Motor neuron (in vitro differentiated cells): ENCODE data around the gene ZNF407. TPM values are rescaled to one million over a fixed set of nuclear protein-coding genes. Genes with fewer than 3 reads are reported as not detected.

Experiments used
- ATAC-seq, 8 experiments: fragments of 200-7000 bp; cut with Tn5 transposase; replicated peaks in 6 of 8; 2 replicates each; pipeline ENCODE4 v1.8.0; 2021; ENCODE audit warnings: mild to moderate bottlenecking in 8 of 8, moderate library complexity in 8 of 8
- H3K27ac ChIP-seq, 2 donors: fragments of 250-450 bp; sonication (Bioruptor Pico); 2 replicates each; pipeline ENCODE4 v1.9.0; 2021; ENCODE audit warnings: antibody characterized with exemption in 2 of 2, mild to moderate bottlenecking in 2 of 2, moderate library complexity in 1 of 2
- H3K4me1 ChIP-seq, 2 donors: fragments of 250-450 bp; sonication (Bioruptor Pico); replicated peaks in 1 of 2; 2 replicates each; pipeline ENCODE4 v1.6.1; 2021; ENCODE audit warnings: antibody characterized with exemption in 2 of 2, mild to moderate bottlenecking in 2 of 2, moderate library complexity in 1 of 2
- H3K4me3 ChIP-seq, 5 donors: fragments of 250-450 bp; sonication (Bioruptor Pico); 2 replicates each; pipeline ENCODE4 v1.9.0; 2021; ENCODE audit warnings: antibody characterized with exemption in 5 of 5, mild to moderate bottlenecking in 5 of 5, moderate library complexity in 4 of 5
- WGBS, 10 experiments: fragments of 450-650 bp; shearing (Covaris generic); methylation state at CpG; one replicate each; pipeline ENCODE4 v1.0.0; 2022; 5-methylcytosine and 5-hydroxymethylcytosine counted together
- in situ Hi-C, 9 experiments: fragments of 400-800 bp; cut with MboI; loops; one replicate each; pipeline ENCODE4 v1.15.0; 2021; ENCODE audit warnings: low sequenced_read_pairs in 9 of 9, low pct_unique_long_range_greater_than_20kb in 2 of 9; ENCODE audit not compliant: unreplicated experiment in 9 of 9
- total RNA-seq, 8 experiments: library from RNA; unstranded; fragments of 300-600 nt; gene quantifications; 2 replicates each; pipeline versions ENCODE4 v1.2.3 to v1.2.4, GENCODE V29; 2022

The ZNF407 gene
- total RNA-seq, 8 experiments from 2014 or later: 7.9 to 23.6 (median 11.6) TPM

- Histone ChIP-seq H3K4me3 (no peak overlapping the region), H3K27ac (no peak overlapping the region), H3K4me1 (peaks cover 0 to 7% of the 10 kb centered on the region in 2 donors)
- no peak for ATAC-seq
- in situ Hi-C loops: no loop called here
- 56 to 100% (median 80%) methylated on average over 2 to 5 of the region's 5 CpGs for WGBS, 10 experiments
These were observed 272.5 kb downstream of the ZNF407 start for GRCh38 chr18:74869904-74870863.

GRCh38 chr18:74870950-74871349 is 273.3 kb downstream of the ZNF407 start:
- H3K4me1 ChIP-seq: peaks cover 0 to 7% of the 10 kb centered on the region in 2 donors
- 40 to 100% (median 98%) methylated on average over 1 to 4 of the region's 5 CpGs; no CpG with 5 or more reads in 2 of the 10 experiments for WGBS, 10 experiments
- in situ Hi-C loops: no loop called here

DNA sequence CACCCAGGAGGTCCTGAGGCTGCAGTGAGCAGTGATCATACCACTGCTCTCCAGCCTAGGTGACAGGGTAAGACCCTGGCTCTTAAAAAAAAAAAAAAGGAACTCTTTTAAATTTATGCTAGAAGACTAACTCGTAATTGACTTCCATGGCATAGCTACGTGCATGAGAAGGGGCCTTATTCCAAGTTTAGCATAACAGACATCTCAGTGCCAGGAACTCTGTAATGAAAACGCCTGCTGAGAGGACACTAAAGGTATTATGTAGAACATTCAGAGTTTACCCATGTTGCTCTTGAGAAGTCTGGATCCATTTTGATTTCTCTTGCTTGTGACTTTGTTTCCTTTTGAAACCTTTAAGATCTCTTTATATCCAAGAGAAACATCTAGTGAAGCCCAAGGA is 276.0 kb downstream of the ZNF407 start:
- WGBS, 10 experiments: 33 to 90% (median 66%) methylated on average over 1 to 3 of the region's 3 CpGs; no CpG with 5 or more reads in 4 of the 10 experiments
- in situ Hi-C loops: no loop called here
- no peak overlapping the region for H3K4me3 ChIP-seq
- no peak overlapping the region for H3K27ac ChIP-seq
- ATAC-seq: no peak
- H3K4me1 ChIP-seq: peaks cover 9 to 25% of the 10 kb centered on the region in 2 donors

More at GRCh38 chr18:74870950-74871349, 273.3 kb downstream of the ZNF407 start:
- Histone ChIP-seq H3K27ac (no peak overlapping the region), H3K4me3 (no peak overlapping the region)
- no peak for ATAC-seq

- Histone ChIP-seq H3K4me1 (peaks cover 9 to 32% of the 10 kb centered on the region in 2 donors), H3K27ac (no peak overlapping the region), H3K4me3 (no peak overlapping the region)
- peak in 1 of 8 experiments; percentile 22 for ATAC-seq
- 60 to 100% (median 100%) methylated on average over 1 to 4 of the region's 5 CpGs; no CpG with 5 or more reads in 6 of the 10 experiments for WGBS, 10 experiments
- in situ Hi-C loops: no loop called here
These were observed 276.7 kb downstream of the ZNF407 start for GRCh38 chr18:74874351-74874750.

DNA sequence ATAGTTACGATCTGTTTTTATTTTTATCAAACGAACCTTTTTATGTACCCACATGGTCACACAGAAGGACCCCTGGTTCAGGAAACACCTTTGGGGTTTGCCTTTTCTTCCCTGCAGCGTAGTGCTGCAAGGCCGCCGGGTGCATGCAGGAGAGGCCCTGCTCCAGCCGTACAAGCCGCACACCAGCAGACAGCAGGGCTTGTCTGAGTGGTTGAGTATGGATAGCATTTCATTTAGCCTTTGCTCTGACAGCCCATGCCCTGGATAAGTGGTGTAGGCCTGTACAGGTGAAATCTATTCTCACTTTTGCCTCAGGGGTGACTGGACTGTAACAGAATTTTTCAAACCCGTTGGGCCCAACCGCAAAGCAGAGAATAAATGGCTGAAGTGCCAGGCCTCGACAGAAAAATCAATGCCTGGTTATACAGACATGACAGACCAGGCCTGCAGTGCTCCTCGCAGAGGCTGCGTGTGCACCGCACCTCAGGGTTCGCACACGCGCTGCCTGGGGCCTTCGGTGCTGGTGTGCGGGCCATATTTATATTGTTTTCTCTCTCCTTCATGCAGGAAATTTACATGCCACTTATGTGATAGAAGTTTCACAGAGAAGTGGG is 279.1 kb downstream of the ZNF407 start:
- 76 to 100% (median 88%) methylated on average over 2 to 14 of the region's 18 CpGs for WGBS, 10 experiments
- peak in 5 of 8 experiments; percentile 66 to 85 (median 73) for ATAC-seq
- H3K4me1 ChIP-seq: peaks cover 11 to 45% of the 10 kb centered on the region in 2 donors
- no peak overlapping the region for H3K27ac ChIP-seq
- in situ Hi-C loops: no loop called here
- H3K4me3 ChIP-seq: no peak overlapping the region

DNA sequence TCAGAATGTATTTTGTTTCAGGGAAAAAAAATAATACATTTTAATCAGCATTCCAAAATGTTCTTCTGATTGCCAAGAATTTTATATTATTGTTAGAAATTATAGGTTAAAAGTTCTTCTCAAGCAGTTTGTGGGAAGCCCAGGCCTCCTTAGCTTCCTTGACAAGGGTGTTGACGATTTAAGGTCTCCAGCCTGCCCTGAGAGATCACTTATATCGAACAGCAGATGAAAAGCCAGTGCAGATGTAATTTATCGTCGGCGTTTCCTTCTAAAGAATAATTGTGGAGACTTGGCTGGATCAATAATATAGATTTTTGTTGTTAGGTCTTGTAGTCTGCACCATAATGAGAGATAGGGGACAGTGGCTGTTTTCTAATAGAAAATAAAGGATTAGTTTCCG is 280.6 kb downstream of the ZNF407 start:
- Histone ChIP-seq H3K27ac (no peak overlapping the region), H3K4me3 (no peak overlapping the region), H3K4me1 (peaks cover 11 to 46% of the 10 kb centered on the region in 2 donors)
- 25 to 100% (median 62%) methylated on average over 1 to 6 of the region's 6 CpGs for WGBS, 10 experiments
- peak in 4 of 8 experiments; percentile 18 to 68 (median 56) for ATAC-seq
- in situ Hi-C loops: no loop called here

DNA sequence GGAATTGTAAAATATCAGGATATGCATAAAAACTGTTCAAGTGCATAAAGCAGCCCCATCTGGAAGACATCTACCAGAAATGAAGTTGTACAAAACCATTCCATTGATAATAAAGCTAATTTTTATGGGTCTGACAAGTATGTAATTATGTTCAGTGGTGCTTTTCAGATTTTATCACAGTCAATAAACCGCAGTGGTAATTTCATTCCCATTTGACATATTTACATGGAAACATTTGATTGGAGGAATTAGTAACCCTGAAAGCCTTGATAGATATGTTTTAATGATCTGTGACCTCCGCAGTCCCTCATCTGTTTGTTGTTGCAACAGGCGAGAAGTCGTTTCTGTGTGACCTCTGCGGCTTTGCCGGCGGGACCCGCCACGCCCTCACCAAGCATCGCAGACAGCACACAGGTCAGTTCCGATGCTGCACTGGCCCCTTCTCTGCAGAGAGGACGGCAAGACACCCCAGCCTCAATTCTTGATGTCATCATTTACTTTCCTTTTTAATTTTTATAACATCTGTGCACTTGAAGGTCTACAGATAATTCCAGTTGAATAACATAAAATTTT is 283.1 kb downstream of the ZNF407 start:
- peaks cover 11 to 51% of the 10 kb centered on the region in 2 donors for H3K4me1 ChIP-seq
- 30 to 100% (median 78%) methylated on average over 1 to 12 of the region's 12 CpGs; no CpG with 5 or more reads in 1 of the 10 experiments for WGBS, 10 experiments
- H3K4me3 ChIP-seq: no peak overlapping the region
- peak in 3 of 8 experiments; percentile 52 to 53 (median 53) for ATAC-seq
- H3K27ac ChIP-seq: no peak overlapping the region
- in situ Hi-C loops: no loop called here

DNA sequence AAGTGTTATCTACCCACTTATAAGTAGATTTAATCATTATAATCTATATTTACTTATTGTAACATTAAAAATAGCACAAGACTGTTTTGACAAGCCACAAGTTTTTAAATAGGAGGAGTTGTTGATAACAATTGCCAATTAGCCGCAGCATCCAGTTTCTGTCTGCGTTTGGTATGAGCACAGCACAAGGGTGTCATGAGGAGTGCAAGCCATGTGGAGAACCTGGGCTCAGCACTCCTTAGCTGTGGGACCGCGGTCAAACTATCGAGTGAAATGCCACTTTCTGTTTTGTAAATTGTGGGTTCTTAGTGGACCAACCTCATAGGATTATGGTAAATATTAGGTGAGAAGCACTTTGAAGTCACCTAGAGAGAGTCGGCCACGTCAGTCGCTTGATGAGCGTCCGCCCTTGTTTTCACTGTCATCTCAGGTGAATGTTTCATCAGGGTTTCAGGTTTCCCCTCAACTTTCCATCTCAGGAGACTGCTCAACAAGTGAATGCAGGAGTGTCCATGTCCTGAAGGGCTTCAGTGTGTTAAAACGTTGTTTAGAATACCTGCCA is 294.5 kb downstream of the ZNF407 start:
- no peak for ATAC-seq
- no peak overlapping the region for H3K4me3 ChIP-seq
- in situ Hi-C loops: no loop called here
- no peak overlapping the region for H3K27ac ChIP-seq
- H3K4me1 ChIP-seq: peaks cover 0 to 7% of the 10 kb centered on the region in 2 donors
- WGBS, 10 experiments: 83 to 100% (median 95%) methylated on average over 2 to 8 of the region's 11 CpGs; no CpG with 5 or more reads in 2 of the 10 experiments

DNA sequence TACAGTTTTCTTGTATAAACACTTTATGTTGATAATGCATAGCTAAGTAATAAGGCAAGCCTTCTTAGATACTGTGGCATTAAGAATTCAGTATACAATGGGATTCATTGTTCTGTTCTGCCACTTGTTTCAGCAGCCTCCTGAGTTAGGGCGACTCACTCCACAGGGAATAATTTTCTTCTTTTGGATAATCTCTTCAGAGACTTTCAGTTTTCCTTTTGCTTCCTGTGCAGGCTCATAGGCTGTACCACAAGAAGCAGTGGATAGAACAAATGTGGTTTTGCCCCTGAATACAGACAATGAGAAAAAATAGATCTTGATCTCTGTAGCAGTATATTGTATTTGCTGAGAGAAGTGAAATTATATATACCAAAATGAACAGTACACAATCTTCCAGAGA is 298.0 kb downstream of the ZNF407 start:
- no peak overlapping the region for H3K27ac ChIP-seq
- 13 to 89% (median 68%) methylated on average over 1 of the region's 1 CpG; no CpG with 5 or more reads in 2 of the 10 experiments for WGBS, 10 experiments

DNA sequence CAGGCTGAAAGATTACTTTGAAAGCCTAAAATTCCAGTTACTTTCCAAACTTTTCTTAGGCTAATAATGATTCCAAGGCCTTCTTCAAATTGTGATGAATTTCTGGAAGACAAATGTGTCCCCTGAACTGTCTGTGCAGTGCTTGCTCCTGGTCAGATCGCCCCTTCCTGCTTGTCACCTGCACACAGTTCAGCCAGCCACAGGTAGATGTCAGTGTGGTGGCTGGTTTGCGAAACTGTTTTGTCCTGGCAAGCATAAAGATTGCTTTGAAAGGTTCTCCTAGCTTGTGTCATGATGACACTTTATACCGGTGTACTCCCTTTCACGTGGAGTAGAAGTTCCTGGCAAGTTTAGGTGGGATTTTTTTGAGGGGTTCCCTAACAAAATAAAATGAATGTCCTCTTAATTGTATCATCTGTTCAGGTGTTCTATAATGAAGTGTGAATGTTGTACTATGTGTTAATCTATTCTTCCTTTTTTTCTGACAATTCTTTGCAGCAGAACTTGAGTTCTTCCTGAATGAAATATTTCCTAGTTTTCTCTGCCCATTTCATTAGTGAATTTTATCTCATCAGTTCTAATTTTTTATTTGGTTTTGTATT is 298.8 kb downstream of the ZNF407 start:
- in situ Hi-C loops: no loop called here
- Histone ChIP-seq H3K4me1 (peaks cover 9 to 12% of the 10 kb centered on the region in 2 donors), H3K27ac (no peak overlapping the region), H3K4me3 (no peak overlapping the region)
- peak; percentile 64 to 91 (median 80) for ATAC-seq
- WGBS, 10 experiments: 24 to 100% (median 53%) methylated on average over 1 to 4 of the region's 4 CpGs; no CpG with 5 or more reads in 1 of the 10 experiments

More for the DNA sequence above, 298.0 kb downstream of the ZNF407 start:
- H3K4me3 ChIP-seq: no peak overlapping the region
- peak in 4 of 8 experiments; percentile 16 to 49 (median 24) for ATAC-seq
- H3K4me1 ChIP-seq: peaks cover 4 to 7% of the 10 kb centered on the region in 2 donors
- in situ Hi-C loops: no loop called here

DNA sequence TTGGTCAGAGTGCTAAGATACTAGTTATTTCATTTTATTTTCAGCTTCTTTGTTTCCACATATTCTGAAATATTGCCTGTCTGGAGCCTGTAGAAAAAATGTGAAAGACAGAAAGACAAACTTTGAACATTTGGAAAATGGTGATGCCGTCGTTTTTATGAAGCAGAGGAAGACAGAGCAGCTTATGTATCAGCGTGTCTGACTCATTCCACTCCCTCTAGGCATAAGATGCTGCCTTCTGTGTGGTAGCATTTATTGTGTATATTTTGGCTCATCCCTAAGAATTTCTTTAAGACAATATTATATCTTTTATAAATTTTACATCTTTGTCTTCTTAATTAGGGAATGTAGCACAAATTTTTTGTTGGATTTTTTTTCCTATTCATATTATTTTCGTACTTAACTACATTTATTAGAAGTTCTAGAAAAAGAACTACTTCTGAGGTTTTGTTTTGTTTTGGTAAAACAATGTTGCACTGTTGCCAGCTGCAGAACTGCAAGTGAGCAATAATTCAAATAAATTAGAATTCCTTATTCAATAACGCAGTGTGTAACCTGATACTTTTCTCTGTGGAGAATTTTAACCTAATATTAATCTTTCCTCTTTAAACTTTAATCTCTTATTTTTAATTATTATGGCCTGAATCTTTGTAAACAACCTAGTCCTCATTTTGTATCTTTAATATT is 300.4 kb downstream of the ZNF407 start:
- Histone ChIP-seq H3K4me1 (peaks cover 13 to 28% of the 10 kb centered on the region in 2 donors), H3K27ac (no peak overlapping the region), H3K4me3 (no peak overlapping the region)
- WGBS, 10 experiments: 3 to 97% (median 85%) methylated on average over 2 to 5 of the region's 5 CpGs
- ATAC-seq: peak in 3 of 8 experiments; percentile 58 to 78 (median 76)
- in situ Hi-C loops: no loop called here

DNA sequence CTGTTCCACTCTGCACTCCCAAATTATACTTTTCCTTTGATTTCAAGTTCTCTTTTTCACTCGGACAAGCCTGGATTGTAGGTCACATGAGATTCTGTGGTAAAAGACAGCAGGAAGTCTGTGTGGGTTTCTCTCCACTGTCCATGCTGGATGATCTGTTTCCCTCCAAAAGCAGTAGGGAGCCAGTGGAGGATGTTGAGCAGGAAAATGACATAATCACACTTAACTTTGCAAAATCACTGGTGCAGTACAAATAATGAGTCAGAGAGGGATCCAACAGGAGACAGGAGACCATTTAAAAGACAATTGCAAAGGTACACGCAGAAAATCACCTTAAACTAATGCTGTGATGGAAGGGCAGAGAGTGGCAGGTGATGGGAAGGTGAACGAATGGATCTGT is 301.3 kb downstream of the ZNF407 start:
- Histone ChIP-seq H3K27ac (no peak overlapping the region), H3K4me3 (no peak overlapping the region), H3K4me1 (peaks cover 13 to 33% of the 10 kb centered on the region in 2 donors)
- WGBS, 10 experiments: 19 to 100% (median 68%) methylated on average over 1 to 3 of the region's 3 CpGs
- in situ Hi-C loops: no loop called here
- ATAC-seq: peak in 1 of 8 experiments; percentile 51
